Ovary (tissue), 3 donors: ENCODE data around the gene TMOD2.

ENCODE experiments used
- EP300 ChIP-seq: sonication (generic); formaldehyde crosslinking; IDR thresholded peaks from one replicate; pipeline ENCODE4 v1.6.1; 2017; ENCODE audit warnings: antibody characterized with exemption
- POLR2A ChIP-seq: fragments of 450-650 bp; IDR thresholded peaks from one replicate; pipeline ENCODE4 v1.6.1; 2017; ENCODE audit warnings: antibody characterized with exemption, mild to moderate bottlenecking, moderate library complexity
- TF ChIP-seq, protein P1 (sequence below), 3 donors: fragments of 450-650 bp in 2 of 3; fragments of 200-600 bp in 1 of 3; IDR thresholded peaks; one replicate each; pipeline versions ENCODE4 v1.5.1 to v1.8.0; 2016 to 2022; ENCODE audit warnings: antibody characterized with exemption in 3 of 3, mild to moderate bottlenecking in 1 of 3
- donor health status: DM: no; HTN: no; CAD: no.

- TF ChIP-seq, protein P1, sequence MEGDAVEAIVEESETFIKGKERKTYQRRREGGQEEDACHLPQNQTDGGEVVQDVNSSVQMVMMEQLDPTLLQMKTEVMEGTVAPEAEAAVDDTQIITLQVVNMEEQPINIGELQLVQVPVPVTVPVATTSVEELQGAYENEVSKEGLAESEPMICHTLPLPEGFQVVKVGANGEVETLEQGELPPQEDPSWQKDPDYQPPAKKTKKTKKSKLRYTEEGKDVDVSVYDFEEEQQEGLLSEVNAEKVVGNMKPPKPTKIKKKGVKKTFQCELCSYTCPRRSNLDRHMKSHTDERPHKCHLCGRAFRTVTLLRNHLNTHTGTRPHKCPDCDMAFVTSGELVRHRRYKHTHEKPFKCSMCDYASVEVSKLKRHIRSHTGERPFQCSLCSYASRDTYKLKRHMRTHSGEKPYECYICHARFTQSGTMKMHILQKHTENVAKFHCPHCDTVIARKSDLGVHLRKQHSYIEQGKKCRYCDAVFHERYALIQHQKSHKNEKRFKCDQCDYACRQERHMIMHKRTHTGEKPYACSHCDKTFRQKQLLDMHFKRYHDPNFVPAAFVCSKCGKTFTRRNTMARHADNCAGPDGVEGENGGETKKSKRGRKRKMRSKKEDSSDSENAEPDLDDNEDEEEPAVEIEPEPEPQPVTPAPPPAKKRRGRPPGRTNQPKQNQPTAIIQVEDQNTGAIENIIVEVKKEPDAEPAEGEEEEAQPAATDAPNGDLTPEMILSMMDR (IDR thresholded peaks at IDR 0.05): no peak
- TF ChIP-seq POLR2A (no peak), EP300 (no peak)
Measured at GRCh38 chr15:51864408-51865056, 113.1 kb downstream of the TMOD2 start.
